NCI-H510A treated with DMSO at 0.1 percent for 48 hours (cell line): ENCODE data around the gene PGF.
"Not testable (repeated sequence)": the region's sequence is repeated elsewhere in the genome, so short reads cannot be mapped to it uniquely, and the experiment has no call there.

Experiments
- DNase-seq: peaks from one replicate; lab custom pipeline; 2025; lab: John Stamatoyannopoulos, UW

Gene PGF

GRCh38 chr14:74942181-74942580 is 13.2 kb downstream of the PGF start:
- no peak for DNase-seq

- DNase-seq = no peak
Observed at GRCh38 chr14:74941676-74942097, 13.7 kb downstream of the PGF start.

GRCh38 chr14:74940956-74941565 is 14.3 kb downstream of the PGF start:
- no peak for DNase-seq

- DNase-seq = no peak
Observed at GRCh38 chr14:74938531-74939495, 16.6 kb downstream of the PGF start.

GRCh38 chr14:74937171-74937570 is 18.2 kb downstream of the PGF start:
- no peak for DNase-seq

- DNase-seq = no peak
Observed at GRCh38 chr14:74936731-74937130, 18.7 kb downstream of the PGF start.

- DNase-seq = no peak
Observed at GRCh38 chr14:74936151-74936550, 19.2 kb downstream of the PGF start.

GRCh38 chr14:74935360-74935680 is 20.1 kb downstream of the PGF start:
- no peak for DNase-seq

GRCh38 chr14:74934476-74935359 is 20.7 kb downstream of the PGF start:
- no peak for DNase-seq

GRCh38 chr14:74934041-74934440 is 21.4 kb downstream of the PGF start:
- DNase-seq = no peak

GRCh38 chr14:74932936-74933335 is 22.5 kb downstream of the PGF start:
- not testable (repeated sequence) for DNase-seq

- DNase-seq = no peak
Observed at GRCh38 chr14:74932401-74932901, 22.9 kb downstream of the PGF start.

- not testable (repeated sequence) for DNase-seq
Observed at GRCh38 chr14:74931744-74932143, 23.7 kb downstream of the PGF start.

- DNase-seq = no peak
Observed at GRCh38 chr14:74929242-74929641, 26.2 kb downstream of the PGF start.

GRCh38 chr14:74927225-74927624 is 28.2 kb downstream of the PGF start:
- DNase-seq = no peak

- DNase-seq = no peak
Observed at GRCh38 chr14:74924061-74924460, 31.3 kb downstream of the PGF start.

- DNase-seq = peak; percentile 86
Observed at GRCh38 chr14:74922752-74923401, 32.5 kb downstream of the PGF start, which contains the start of gene RPS6KL1. RPS6KL1 (minus strand) TSS chr14:74923260; CDS start chr14:74921541, 1,719 bp downstream.

- DNase-seq = no peak
Observed at GRCh38 chr14:74921987-74922751, 33.2 kb downstream of the PGF start.

GRCh38 chr14:74921053-74921620 is 34.3 kb downstream of the PGF start:
- no peak for DNase-seq

- DNase-seq = no peak
Observed at GRCh38 chr14:74920281-74920680, 35.1 kb downstream of the PGF start.
